SKM-1 treated with dmso at 0.1 percent for 144 hours (cell line): Measurements from ENCODE around the gene SULT1C4.
A peak's percentile ranks its signal among the peaks of the same experiment; 100 is the strongest.
"Not testable (repeated sequence)": the region's sequence is repeated elsewhere in the genome, so short reads cannot be mapped to it uniquely, and the experiment has no call there.

Experiments
- DNase-seq: peaks from one replicate; lab custom pipeline; 2025; ENCODE audit not compliant: unreplicated experiment; lab: John Stamatoyannopoulos, UW

The SULT1C4 gene

DNA sequence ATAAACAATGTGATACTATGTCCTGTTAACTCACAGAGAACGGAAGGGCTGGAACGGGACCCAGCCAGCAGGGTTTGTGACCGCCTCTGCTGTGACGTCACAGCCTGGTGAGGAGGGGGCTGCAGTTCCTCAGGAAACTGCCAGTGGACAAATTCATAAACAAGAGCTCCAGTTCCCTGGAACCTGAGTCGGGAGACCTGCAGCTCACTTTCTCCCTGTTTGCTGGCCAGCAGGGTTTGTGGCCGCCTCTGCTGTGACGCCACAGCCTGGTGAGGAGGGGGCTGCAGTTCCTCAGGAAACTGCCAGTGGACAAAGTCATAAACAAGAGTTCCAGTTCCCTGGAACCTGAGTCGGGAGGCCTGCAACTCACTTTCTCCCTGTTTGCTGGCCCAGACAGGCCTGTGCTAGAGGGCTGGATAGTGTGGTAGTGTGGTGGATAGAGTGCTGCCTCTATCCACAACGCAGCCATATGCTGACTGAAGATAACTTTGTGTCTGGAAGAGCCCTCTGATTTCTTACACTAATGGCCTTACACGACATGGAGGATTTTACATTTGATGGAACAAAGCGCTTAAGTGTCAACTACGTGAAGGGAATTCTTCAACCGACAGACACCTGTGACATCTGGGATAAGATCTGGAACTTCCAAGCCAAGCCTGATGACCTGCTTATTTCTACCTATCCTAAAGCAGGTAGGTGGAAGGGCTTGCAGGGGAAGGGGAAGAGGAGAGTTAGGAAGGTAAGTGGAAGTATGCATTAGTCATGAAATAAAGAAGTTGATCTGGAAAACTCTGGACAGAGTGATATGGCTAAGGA lies at the start of gene SULT1C4:
SULT1C4 (plus strand) TSS at position 140 of the 816 bp plus-strand sequence; CDS start at position 524, 384 bp downstream.
- DNase-seq, result no peak

GRCh38 chr2:108329771-108330170 lies 48.0 kb upstream of the SULT1C4 start:
- no peak for DNase-seq

DNA sequence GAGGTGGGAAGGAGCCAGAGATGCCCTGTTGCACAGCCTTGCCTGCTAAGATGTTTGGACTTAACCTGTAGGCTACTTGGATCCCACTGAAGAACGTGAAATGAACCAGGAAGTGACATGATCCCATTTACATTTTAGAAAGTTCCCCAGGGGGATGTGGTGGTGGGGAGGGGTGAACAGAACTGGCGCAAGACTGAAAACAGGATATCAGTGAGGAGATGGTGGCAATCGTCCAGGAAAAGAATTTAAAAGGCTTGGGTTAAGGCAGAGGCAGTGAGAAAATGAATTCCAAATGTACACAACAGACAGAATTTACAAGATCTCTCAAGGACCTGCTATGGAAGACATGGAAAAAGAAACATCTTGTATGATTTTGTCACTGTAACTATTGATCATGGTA lies 46.8 kb upstream of the SULT1C4 start:
- DNase-seq, result no peak

- no peak for DNase-seq
Observed at GRCh38 chr2:108345951-108346350, 31.8 kb upstream of the SULT1C4 start.

- DNase-seq, result no peak
Observed at GRCh38 chr2:108346827-108347226, 30.9 kb upstream of the SULT1C4 start.

GRCh38 chr2:108347786-108348185 lies 30.0 kb upstream of the SULT1C4 start:
- no peak for DNase-seq

GRCh38 chr2:108348816-108349570 lies 28.8 kb upstream of the SULT1C4 start:
- no peak for DNase-seq

- no peak for DNase-seq
Observed at GRCh38 chr2:108349571-108349928, 28.2 kb upstream of the SULT1C4 start.

- DNase-seq, result no peak
Observed at GRCh38 chr2:108351889-108352288, 25.9 kb upstream of the SULT1C4 start.

DNA sequence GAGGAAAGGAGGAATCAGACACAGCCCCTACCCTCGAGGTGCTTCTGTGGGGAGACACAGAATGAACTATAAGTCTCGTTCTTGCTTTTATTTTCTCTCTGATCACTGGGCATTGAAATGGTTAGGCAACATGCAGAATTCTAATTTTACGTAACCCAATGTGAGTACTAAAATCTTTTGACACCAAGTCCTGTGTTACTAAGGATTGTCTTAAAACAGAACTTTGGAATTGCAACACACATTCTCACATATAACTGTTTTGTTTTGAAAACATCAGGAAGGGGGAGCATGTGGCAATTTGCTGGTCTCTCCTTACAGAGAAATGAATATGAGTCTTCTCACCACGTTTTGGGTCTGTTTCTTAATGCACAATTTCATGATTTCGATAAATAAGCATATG lies 23.6 kb upstream of the SULT1C4 start:
- DNase-seq, result peak; percentile 26

DNA sequence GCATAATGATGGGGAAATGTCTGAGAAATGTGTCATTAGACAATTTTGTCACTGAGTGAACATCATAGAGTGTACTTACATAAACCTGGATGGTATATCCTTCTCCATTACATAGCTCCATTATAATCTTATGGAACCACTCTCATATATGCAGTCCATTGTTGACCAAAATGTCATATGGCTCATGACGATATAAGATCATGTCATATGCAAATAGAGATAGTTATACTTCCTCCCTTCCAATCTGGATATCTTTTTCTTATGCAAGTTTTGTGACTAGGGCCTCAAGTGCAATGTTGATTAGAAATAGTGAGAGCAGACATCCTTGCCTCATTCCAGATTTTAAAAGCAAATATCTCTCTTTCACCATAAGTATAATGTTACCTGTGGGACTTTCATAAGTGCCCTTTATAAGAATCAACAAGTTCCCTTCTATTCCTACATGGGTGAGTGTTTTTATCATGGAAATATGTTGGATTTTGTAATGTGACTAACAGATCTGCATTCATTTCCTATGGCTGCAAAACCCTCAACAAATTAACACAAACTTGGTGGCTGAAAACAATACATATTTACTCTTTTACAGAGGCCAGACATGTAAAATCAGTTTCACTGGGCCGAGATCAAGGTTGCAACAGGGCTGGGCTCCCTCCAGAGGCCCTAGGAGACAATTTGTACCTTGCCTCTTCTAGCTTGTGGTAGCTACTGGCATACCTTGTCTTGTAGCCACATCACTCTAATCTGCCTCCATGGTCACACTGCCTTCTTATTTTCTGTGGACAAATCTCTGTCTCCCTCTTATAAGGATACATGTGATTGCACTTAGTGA lies 21.6 kb upstream of the SULT1C4 start:
- DNase-seq, result no peak

DNA sequence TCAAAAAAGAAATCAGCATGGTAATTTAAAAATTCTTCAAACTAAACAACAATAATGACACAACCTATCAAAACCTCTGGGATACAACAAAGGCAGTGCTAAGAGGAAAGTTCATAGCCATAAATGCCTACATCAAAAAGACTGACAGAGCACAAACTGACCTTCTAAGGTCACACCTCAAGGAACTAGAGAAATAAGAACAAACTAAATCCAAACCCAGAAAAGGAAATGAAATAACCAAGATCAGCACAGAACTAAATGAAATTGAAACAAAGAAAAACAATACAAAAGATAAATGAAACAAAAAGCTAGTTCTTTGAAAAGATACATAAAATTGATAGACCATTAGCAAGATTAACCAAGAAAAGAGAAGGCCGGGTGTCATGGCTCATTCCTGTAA lies 18.4 kb upstream of the SULT1C4 start:
- DNase-seq, result not testable (repeated sequence)

- no peak for DNase-seq
Observed at GRCh38 chr2:108360776-108361468, 16.8 kb upstream of the SULT1C4 start.

- peak; percentile 75 for DNase-seq
Observed at GRCh38 chr2:108363024-108363907, 14.5 kb upstream of the SULT1C4 start.

- no peak for DNase-seq
Observed at GRCh38 chr2:108363908-108364225, 13.9 kb upstream of the SULT1C4 start.

DNA sequence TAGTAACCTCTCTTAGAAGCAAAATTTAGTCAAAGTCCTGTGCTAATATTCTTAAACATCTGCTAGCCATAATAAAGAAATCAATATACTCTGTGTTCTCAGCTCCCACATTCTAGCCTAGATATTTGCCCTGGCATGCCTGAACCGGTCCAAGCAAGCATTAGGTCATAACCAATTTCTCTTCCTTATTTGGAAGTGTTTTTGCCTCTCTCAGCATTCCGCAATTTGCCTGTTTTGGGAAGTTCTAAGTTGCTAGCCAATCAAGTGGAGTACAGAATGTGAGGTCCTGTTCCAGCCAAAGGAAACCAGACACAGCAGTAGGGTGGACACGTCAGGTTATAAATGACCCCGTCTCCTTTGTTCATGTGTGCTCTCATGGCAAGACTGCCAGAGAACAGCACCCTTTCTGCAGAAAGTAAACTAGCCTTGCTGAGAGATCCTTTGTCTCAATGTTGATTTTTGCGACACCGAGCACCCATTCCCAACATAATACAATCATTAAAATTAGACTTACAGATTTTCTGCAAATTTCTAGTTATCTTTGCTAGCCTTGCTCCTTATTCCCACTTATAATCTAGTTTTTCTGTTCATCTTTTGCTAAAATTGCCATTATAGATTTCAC lies 13.0 kb upstream of the SULT1C4 start:
- no peak for DNase-seq

- DNase-seq, result no peak
Observed at GRCh38 chr2:108365656-108366055, 12.1 kb upstream of the SULT1C4 start.

DNA sequence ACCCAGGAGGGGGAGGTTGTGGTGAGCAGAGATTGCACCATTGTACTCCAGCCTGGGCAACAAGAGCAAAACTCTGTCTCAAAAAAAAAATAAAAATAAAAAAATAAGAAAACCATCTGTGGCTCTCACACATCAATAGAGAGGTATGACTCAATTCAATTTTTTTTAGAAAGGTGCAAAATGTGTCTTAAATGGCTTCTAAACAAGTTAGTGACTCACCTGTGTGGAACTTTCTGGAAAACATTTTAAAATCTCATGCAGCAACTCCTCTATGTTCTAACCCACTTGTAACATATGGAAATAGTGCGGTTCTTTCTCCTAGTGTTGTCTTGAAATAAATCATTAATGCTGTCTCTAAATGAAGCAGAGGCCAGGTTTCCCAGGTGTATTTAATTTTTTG lies 10.7 kb upstream of the SULT1C4 start:
- DNase-seq, result no peak

DNA sequence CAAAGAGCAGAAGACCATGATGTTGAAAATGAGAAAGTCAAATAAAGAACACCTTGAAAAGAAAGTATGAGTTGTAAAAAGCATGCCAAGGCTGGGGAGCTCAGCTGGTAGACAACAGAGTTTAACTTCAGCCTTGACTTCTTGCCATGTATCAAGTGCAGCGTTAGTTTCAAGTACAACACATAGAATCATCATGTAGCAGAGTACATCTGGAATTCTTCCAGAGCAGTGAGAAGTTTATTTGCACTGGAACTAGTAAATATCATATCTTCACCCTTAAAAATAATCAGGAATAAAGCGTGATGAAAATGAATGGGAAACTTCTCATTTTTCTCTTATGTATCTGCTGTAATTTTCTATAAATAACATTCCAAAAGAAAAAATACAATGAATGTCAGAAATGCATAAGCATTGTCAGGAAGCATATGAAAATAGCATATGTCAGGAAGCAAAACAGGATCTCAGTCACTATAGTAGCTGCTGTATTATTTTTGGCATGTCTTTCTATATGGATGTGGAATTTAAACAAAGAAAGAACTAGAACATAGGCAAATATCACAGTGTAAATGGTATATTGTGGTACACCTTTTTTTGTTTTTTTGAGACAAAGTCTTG lies 10.1 kb upstream of the SULT1C4 start:
- DNase-seq, result no peak
